HL-60 (cell line): Measurements from ENCODE around the gene WRAP53.

Experiments
- DNase-seq, 2 experiments: peaks; one replicate each; pipeline ENCODE4 v3.0.0-alpha.2; 2010 to 2020; ENCODE audit warnings: low read depth in 1 of 2, low spot score in 1 of 2
- H3K27ac ChIP-seq: fragments of 250-450 bp; sonication (Bioruptor Pico); replicated peaks from 2 replicates; pipeline ENCODE4 v1.5.1; 2020; ENCODE audit warnings: mild to moderate bottlenecking, moderate library complexity
- H3K27me3 ChIP-seq: fragments of 250-450 bp; sonication (Bioruptor Pico); 2 replicates; pipeline ENCODE4 v1.5.1; 2021; ENCODE audit warnings: mild to moderate bottlenecking, moderate library complexity; ENCODE audit not compliant: insufficient read depth, poor library complexity, severe bottlenecking
- H3K4me3 ChIP-seq: replicated peaks from 2 replicates; pipeline ENCODE4 v1.5.1; 2011; ENCODE audit warnings: mild to moderate bottlenecking, control low read depth, low read length; ENCODE audit not compliant: insufficient read depth
- CTCF ChIP-seq: IDR thresholded peaks from one replicate; pipeline ENCODE4 v1.5.1; 2011; ENCODE audit warnings: low read length, control low read depth, inconsistent platforms; ENCODE audit not compliant: insufficient read depth
- GABPA ChIP-seq: IDR thresholded peaks from 2 replicates; pipeline ENCODE4 v1.6.1; 2012; ENCODE audit warnings: low read depth
- POLR2AphosphoS5 ChIP-seq: IDR thresholded peaks from 2 replicates; pipeline ENCODE4 v1.6.1; 2012; ENCODE audit warnings: low read depth
- SPI1 ChIP-seq: IDR thresholded peaks from 2 replicates; pipeline ENCODE4 v1.6.1; 2012; ENCODE audit warnings: low read depth, mild to moderate bottlenecking, borderline replicate concordance
- TF ChIP-seq, protein P1 (sequence below): IDR thresholded peaks from 2 replicates; pipeline ENCODE4 v1.6.1; 2012; ENCODE audit warnings: low read depth; ENCODE audit not compliant: insufficient replicate concordance

WRAP53 gene

GRCh38 chr17:7720125-7720524, 31.8 kb downstream of the WRAP53 start:
- no peak overlapping the region for H3K27ac ChIP-seq
- TF ChIP-seq SPI1: no peak
- TF ChIP-seq, protein P1, sequence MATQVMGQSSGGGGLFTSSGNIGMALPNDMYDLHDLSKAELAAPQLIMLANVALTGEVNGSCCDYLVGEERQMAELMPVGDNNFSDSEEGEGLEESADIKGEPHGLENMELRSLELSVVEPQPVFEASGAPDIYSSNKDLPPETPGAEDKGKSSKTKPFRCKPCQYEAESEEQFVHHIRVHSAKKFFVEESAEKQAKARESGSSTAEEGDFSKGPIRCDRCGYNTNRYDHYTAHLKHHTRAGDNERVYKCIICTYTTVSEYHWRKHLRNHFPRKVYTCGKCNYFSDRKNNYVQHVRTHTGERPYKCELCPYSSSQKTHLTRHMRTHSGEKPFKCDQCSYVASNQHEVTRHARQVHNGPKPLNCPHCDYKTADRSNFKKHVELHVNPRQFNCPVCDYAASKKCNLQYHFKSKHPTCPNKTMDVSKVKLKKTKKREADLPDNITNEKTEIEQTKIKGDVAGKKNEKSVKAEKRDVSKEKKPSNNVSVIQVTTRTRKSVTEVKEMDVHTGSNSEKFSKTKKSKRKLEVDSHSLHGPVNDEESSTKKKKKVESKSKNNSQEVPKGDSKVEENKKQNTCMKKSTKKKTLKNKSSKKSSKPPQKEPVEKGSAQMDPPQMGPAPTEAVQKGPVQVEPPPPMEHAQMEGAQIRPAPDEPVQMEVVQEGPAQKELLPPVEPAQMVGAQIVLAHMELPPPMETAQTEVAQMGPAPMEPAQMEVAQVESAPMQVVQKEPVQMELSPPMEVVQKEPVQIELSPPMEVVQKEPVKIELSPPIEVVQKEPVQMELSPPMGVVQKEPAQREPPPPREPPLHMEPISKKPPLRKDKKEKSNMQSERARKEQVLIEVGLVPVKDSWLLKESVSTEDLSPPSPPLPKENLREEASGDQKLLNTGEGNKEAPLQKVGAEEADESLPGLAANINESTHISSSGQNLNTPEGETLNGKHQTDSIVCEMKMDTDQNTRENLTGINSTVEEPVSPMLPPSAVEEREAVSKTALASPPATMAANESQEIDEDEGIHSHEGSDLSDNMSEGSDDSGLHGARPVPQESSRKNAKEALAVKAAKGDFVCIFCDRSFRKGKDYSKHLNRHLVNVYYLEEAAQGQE: no peak
- TF ChIP-seq POLR2AphosphoS5: no peak
- TF ChIP-seq GABPA: no peak
- TF ChIP-seq CTCF: no peak
- no peak for DNase-seq
- H3K27me3 ChIP-seq: no peaks in the 10 kb centered on the region
- no peak overlapping the region for H3K4me3 ChIP-seq

GRCh38 chr17:7721612-7722011, 33.3 kb downstream of the WRAP53 start:
- no peak for DNase-seq
- Histone ChIP-seq H3K27ac (no peak overlapping the region), H3K4me3 (no peak overlapping the region), H3K27me3 (no peaks in the 10 kb centered on the region)
- TF ChIP-seq CTCF: no peak
- no peak for TF ChIP-seq GABPA
- TF ChIP-seq, protein P1: no peak

DNA sequence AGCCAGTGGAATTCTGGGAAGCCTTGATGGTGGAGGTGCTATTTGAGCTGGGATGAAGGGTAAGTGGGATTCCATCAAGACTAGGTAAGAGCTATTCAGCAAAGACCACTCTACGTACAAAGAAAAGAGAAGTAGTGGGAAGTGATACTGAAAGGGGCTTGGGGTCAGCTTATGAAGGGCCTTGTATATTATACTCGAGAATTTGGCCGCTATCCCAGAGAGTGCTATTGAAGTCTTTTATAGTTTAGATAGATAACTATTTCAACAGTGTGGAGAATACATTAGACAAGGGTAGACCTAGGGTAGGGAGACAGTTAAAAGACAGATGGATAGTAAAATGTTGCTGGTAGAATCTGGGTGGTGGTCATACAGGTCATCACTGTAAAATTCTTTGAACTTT, 39.6 kb downstream of the WRAP53 start:
- no peak overlapping the region for H3K4me3 ChIP-seq

More for the DNA sequence above, 39.6 kb downstream of the WRAP53 start:
- DNase-seq: no peak
- Histone ChIP-seq H3K27ac (no peak overlapping the region), H3K27me3 (no peaks in the 10 kb centered on the region)
- TF ChIP-seq, protein P1: no peak
- no peak for TF ChIP-seq GABPA
- TF ChIP-seq SPI1: no peak
- TF ChIP-seq CTCF: no peak
- no peak for TF ChIP-seq POLR2AphosphoS5
